DMS79 (cell line): ENCODE results near the gene SOS2.
A peak's percentile ranks its signal among the peaks of the same experiment; 100 is the strongest.

Experiments used
- DNase-seq: peaks from one replicate; lab custom pipeline; 2025; lab: John Stamatoyannopoulos, UW

The SOS2 gene

GRCh38 chr14:50116181-50116956 is 115.0 kb downstream of the SOS2 start, which contains the start of gene VCPKMT:
Gene VCPKMT (minus strand): TSS chr14:50116572. CDS start chr14:50116552, 20 bp downstream.
- peak; percentile 94 for DNase-seq

GRCh38 chr14:50113381-50114035 is 117.9 kb downstream of the SOS2 start:
- no peak for DNase-seq

- no peak for DNase-seq
Observed at GRCh38 chr14:50110323-50111037, 120.9 kb downstream of the SOS2 start.

GRCh38 chr14:50109342-50109741 is 122.0 kb downstream of the SOS2 start:
- DNase-seq = no peak

GRCh38 chr14:50107850-50108249 is 123.5 kb downstream of the SOS2 start:
- DNase-seq = no peak

GRCh38 chr14:50106178-50106577 is 125.2 kb downstream of the SOS2 start:
- DNase-seq = no peak

- DNase-seq = no peak
Observed at GRCh38 chr14:50103558-50103957, 127.8 kb downstream of the SOS2 start.

- no peak for DNase-seq
Observed at GRCh38 chr14:50101417-50101816, 130.0 kb downstream of the SOS2 start.

- DNase-seq = no peak
Observed at GRCh38 chr14:50100805-50101204, 130.6 kb downstream of the SOS2 start.

GRCh38 chr14:50099335-50099734 is 132.0 kb downstream of the SOS2 start:
- no peak for DNase-seq

- no peak for DNase-seq
Observed at GRCh38 chr14:50095895-50096294, 135.5 kb downstream of the SOS2 start.

- DNase-seq = no peak
Observed at GRCh38 chr14:50094056-50094755, 137.2 kb downstream of the SOS2 start.

- no peak for DNase-seq
Observed at GRCh38 chr14:50093496-50093895, 137.9 kb downstream of the SOS2 start.

- no peak for DNase-seq
Observed at GRCh38 chr14:50092006-50092555, 139.3 kb downstream of the SOS2 start.

- no peak for DNase-seq
Observed at GRCh38 chr14:50091240-50091913, 140.0 kb downstream of the SOS2 start.

- no peak for DNase-seq
Observed at GRCh38 chr14:50089208-50089607, 142.2 kb downstream of the SOS2 start.

GRCh38 chr14:50088731-50089130 is 142.6 kb downstream of the SOS2 start:
- DNase-seq = no peak

GRCh38 chr14:50088117-50088515 is 143.3 kb downstream of the SOS2 start:
- DNase-seq = no peak

GRCh38 chr14:50087341-50088116 is 143.8 kb downstream of the SOS2 start:
- DNase-seq = no peak

- DNase-seq = no peak
Observed at GRCh38 chr14:50086321-50086711, 145.1 kb downstream of the SOS2 start.
